ENCODE measurements around the gene HTR3A. TPM values are rescaled to one million over a fixed set of nuclear protein-coding genes. Genes with fewer than 3 reads are reported as not detected.

Gene HTR3A
- polyA plus RNA-seq, 1 donor (not counting 4 experiments of a cell fraction or from before 2014, with no cell fraction given): not detected

GRCh38 chr11:114031967-114032320 lies 57.0 kb downstream of the HTR3A start:
- Histone ChIP-seq H3K9me1 (ENCODE audit: control insufficient read depth, extremely low read depth, insufficient read depth, low read length) (no peaks in the 10 kb centered on the region), H3K9me3 (ENCODE audit: control insufficient read depth, low read depth, low read length) (no peaks in the 10 kb centered on the region), H3K9ac (ENCODE audit: control insufficient read depth, extremely low read depth, insufficient read depth, low read length) (no peak overlapping the region), H4K20me1 (ENCODE audit: control insufficient read depth, extremely low read depth, insufficient read depth, low read length) (no peaks in the 10 kb centered on the region), H3K4me2 (ENCODE audit: control insufficient read depth, extremely low read depth, insufficient read depth, low read depth, low read length) (no peak overlapping the region), H3K4me1 (ENCODE audit: control insufficient read depth, extremely low read depth, insufficient read depth, low read length) (no peaks in the 10 kb centered on the region), H3K27ac (ENCODE audit: control insufficient read depth, insufficient read depth, low read length) (no peak overlapping the region), H3K4me3 (ENCODE audit: control insufficient read depth in 2 of 3, extremely low read depth in 1 of 3, insufficient read depth in 2 of 3, low read depth in 1 of 3, low read length in 3 of 3) (no peak overlapping the region), H2AFZ (ENCODE audit: control insufficient read depth, low read length) (no peak overlapping the region), H3K27me3 (ENCODE audit: control insufficient read depth, extremely low read depth, insufficient read depth, low read length) (peaks cover 20% of the 10 kb centered on the region), H3K36me3 (ENCODE audit: control insufficient read depth in 2 of 2, extremely low read depth in 1 of 2, insufficient read depth in 2 of 2, low read length in 2 of 2) (no peaks in the 10 kb centered on the region), H3K79me2 (ENCODE audit: control insufficient read depth, insufficient read depth, low read length) (no peaks in the 10 kb centered on the region)
- FAIRE-seq (no peak), DNase-seq (ENCODE audit: low read depth, low spot score) (no peak)
- dilution Hi-C loops (cut with MboI; ENCODE audit: extremely low pct_ligation_motif_present, low sequenced_read_pairs): loop anchor here (25.0 kb wide), 1 partner anchor 230 kb away; no protein-coding TSS in a partner anchor
- TF ChIP-seq, protein P1, sequence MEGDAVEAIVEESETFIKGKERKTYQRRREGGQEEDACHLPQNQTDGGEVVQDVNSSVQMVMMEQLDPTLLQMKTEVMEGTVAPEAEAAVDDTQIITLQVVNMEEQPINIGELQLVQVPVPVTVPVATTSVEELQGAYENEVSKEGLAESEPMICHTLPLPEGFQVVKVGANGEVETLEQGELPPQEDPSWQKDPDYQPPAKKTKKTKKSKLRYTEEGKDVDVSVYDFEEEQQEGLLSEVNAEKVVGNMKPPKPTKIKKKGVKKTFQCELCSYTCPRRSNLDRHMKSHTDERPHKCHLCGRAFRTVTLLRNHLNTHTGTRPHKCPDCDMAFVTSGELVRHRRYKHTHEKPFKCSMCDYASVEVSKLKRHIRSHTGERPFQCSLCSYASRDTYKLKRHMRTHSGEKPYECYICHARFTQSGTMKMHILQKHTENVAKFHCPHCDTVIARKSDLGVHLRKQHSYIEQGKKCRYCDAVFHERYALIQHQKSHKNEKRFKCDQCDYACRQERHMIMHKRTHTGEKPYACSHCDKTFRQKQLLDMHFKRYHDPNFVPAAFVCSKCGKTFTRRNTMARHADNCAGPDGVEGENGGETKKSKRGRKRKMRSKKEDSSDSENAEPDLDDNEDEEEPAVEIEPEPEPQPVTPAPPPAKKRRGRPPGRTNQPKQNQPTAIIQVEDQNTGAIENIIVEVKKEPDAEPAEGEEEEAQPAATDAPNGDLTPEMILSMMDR (optimal IDR thresholded peaks at IDR 0.05 in 1 of 3, IDR thresholded peaks at IDR 0.05 in 1 of 3, conservative IDR thresholded peaks at IDR 0.05 in 1 of 3; ENCODE audit: extremely low read depth in 1 of 3, insufficient read depth in 2 of 3, low read length in 3 of 3): no peak
- no peak for TF ChIP-seq EZH2 (IDR thresholded peaks at IDR 0.05; ENCODE audit: low read length)

DNA sequence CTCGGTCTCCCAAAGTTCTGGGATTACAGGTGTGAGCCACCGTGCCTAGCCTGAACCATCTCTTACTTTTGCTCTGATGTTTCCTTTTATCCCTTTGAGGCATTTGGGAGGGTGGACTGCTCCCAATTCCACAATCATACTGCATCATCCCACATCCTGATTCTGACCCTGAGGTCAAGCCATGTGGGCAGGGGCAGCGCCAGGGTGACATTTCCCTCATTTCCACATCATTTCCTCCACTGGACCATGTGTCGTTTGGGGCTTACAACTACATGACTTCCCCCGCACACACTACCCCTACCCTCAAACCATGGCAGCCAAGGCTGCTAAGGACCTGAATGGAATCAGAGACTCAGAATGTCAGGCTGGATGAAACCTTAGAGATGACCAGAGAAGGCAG lies 58.2 kb downstream of the HTR3A start:
- H3K4me3 ChIP-seq (ENCODE audit: control insufficient read depth in 2 of 3, extremely low read depth in 1 of 3, insufficient read depth in 2 of 3, low read depth in 1 of 3, low read length in 3 of 3): no peak overlapping the region
- dilution Hi-C loops (cut with MboI; ENCODE audit: extremely low pct_ligation_motif_present, low sequenced_read_pairs): loop anchor here (25.0 kb wide), 1 partner anchor 229 kb away; no protein-coding TSS in a partner anchor
- no peaks in the 10 kb centered on the region for H3K36me3 ChIP-seq (ENCODE audit: control insufficient read depth in 2 of 2, extremely low read depth in 1 of 2, insufficient read depth in 2 of 2, low read length in 2 of 2)
- no peak overlapping the region for H3K4me2 ChIP-seq (ENCODE audit: control insufficient read depth, extremely low read depth, insufficient read depth, low read depth, low read length)
- no peaks in the 10 kb centered on the region for H3K9me3 ChIP-seq (ENCODE audit: control insufficient read depth, low read depth, low read length)
- no peak overlapping the region for H2AFZ ChIP-seq (ENCODE audit: control insufficient read depth, low read length)
- no peak for FAIRE-seq
- H3K79me2 ChIP-seq (ENCODE audit: control insufficient read depth, insufficient read depth, low read length): no peaks in the 10 kb centered on the region
- TF ChIP-seq, protein P1 (optimal IDR thresholded peaks at IDR 0.05 in 1 of 3, IDR thresholded peaks at IDR 0.05 in 1 of 3, conservative IDR thresholded peaks at IDR 0.05 in 1 of 3; ENCODE audit: extremely low read depth in 1 of 3, insufficient read depth in 2 of 3, low read length in 3 of 3): no peak
- TF ChIP-seq EZH2 (IDR thresholded peaks at IDR 0.05; ENCODE audit: low read length): no peak
- no peaks in the 10 kb centered on the region for H3K4me1 ChIP-seq (ENCODE audit: control insufficient read depth, extremely low read depth, insufficient read depth, low read length)
- no peaks in the 10 kb centered on the region for H4K20me1 ChIP-seq (ENCODE audit: control insufficient read depth, extremely low read depth, insufficient read depth, low read length)
- no peak overlapping the region for H3K27ac ChIP-seq (ENCODE audit: control insufficient read depth, insufficient read depth, low read length)
- DNase-seq (ENCODE audit: low read depth, low spot score): no peak
- H3K9ac ChIP-seq (ENCODE audit: control insufficient read depth, extremely low read depth, insufficient read depth, low read length): no peak overlapping the region
- H3K27me3 ChIP-seq (ENCODE audit: control insufficient read depth, extremely low read depth, insufficient read depth, low read length): peaks cover 25% of the 10 kb centered on the region
- no peaks in the 10 kb centered on the region for H3K9me1 ChIP-seq (ENCODE audit: control insufficient read depth, extremely low read depth, insufficient read depth, low read length)
